DOHH2 (cell line): ENCODE measurements around the gene LARGE1.

Source experiments
- H3F3A ChIP-seq: fragments of 200-600 bp; sonication (generic), shearing (Covaris generic); 2 replicates; pipeline ENCODE4 v1.6.0; 2016; ENCODE audit warnings: antibody characterized with exemption, mild to moderate bottlenecking; ENCODE audit not compliant: control insufficient read depth, insufficient read depth
- H3K27ac ChIP-seq: fragments of 200-600 bp; sonication (generic); 2 replicates; pipeline ENCODE4 v1.5.1; 2014; ENCODE audit warnings: low read depth, mild to moderate bottlenecking, low read length, moderate library complexity
- H3K27me3 ChIP-seq: fragments of 200-600 bp; sonication (generic); 2 replicates; pipeline ENCODE4 v1.6.1; 2014; ENCODE audit warnings: mild to moderate bottlenecking, low read length, mixed read lengths; ENCODE audit not compliant: control insufficient read depth
- H3K36me3 ChIP-seq: fragments of 200-600 bp; sonication (generic); 2 replicates; pipeline ENCODE4 v1.6.1; 2014; ENCODE audit warnings: mild to moderate bottlenecking, low read length, moderate library complexity, mixed read lengths; ENCODE audit not compliant: control insufficient read depth
- H3K4me1 ChIP-seq: fragments of 200-600 bp; sonication (generic); 2 replicates; pipeline ENCODE4 v1.6.1; 2014; ENCODE audit warnings: mild to moderate bottlenecking, low read length, mixed read lengths; ENCODE audit not compliant: control insufficient read depth
- H3K4me2 ChIP-seq: fragments of 200-600 bp; sonication (generic); 2 replicates; pipeline ENCODE4 v1.6.0; 2014; ENCODE audit warnings: mild to moderate bottlenecking, low read length, moderate library complexity
- H3K4me3 ChIP-seq: fragments of 200-600 bp; sonication (generic); 2 replicates; pipeline ENCODE4 v1.5.1; 2014; ENCODE audit warnings: mild to moderate bottlenecking, low read length, mixed read lengths
- H3K79me2 ChIP-seq: fragments of 200-600 bp; sonication (generic); 2 replicates; pipeline ENCODE4 v1.6.1; 2014; ENCODE audit warnings: mild to moderate bottlenecking, low read length, mixed read lengths; ENCODE audit not compliant: control insufficient read depth
- H3K9me2 ChIP-seq: fragments of 200-600 bp; sonication (generic); replicated peaks from 2 replicates; pipeline ENCODE4 v1.6.1; 2014; ENCODE audit warnings: mild to moderate bottlenecking, low read length, mixed read lengths; ENCODE audit not compliant: control insufficient read depth
- H3K9me3 ChIP-seq: fragments of 200-600 bp; sonication (generic); 2 replicates; pipeline ENCODE4 v1.6.1; 2014; ENCODE audit warnings: antibody characterized with exemption, low read length, mixed read lengths; ENCODE audit not compliant: control insufficient read depth, insufficient read depth
- H4K20me1 ChIP-seq: fragments of 200-600 bp; sonication (generic); 2 replicates; pipeline ENCODE4 v1.6.0; 2014; ENCODE audit warnings: low read depth, mild to moderate bottlenecking, antibody characterized with exemption, low read length, moderate library complexity; ENCODE audit not compliant: control insufficient read depth, insufficient read depth
- EZH2phosphoT487 ChIP-seq: fragments of 200-600 bp; sonication (generic); IDR thresholded peaks from 2 replicates; pipeline ENCODE4 v1.6.1; 2017; ENCODE audit warnings: borderline replicate concordance, mild to moderate bottlenecking, antibody characterized with exemption, low read length, moderate library complexity, mixed read lengths
- TF ChIP-seq, protein P1 (sequence below): fragments of 200-600 bp; sonication (generic); IDR thresholded peaks from one replicate; pipeline ENCODE4 v1.5.1; 2014; ENCODE audit warnings: antibody characterized with exemption, mild to moderate bottlenecking, low read depth, low read length; ENCODE audit not compliant: poor library complexity, severe bottlenecking

LARGE1 gene

DNA sequence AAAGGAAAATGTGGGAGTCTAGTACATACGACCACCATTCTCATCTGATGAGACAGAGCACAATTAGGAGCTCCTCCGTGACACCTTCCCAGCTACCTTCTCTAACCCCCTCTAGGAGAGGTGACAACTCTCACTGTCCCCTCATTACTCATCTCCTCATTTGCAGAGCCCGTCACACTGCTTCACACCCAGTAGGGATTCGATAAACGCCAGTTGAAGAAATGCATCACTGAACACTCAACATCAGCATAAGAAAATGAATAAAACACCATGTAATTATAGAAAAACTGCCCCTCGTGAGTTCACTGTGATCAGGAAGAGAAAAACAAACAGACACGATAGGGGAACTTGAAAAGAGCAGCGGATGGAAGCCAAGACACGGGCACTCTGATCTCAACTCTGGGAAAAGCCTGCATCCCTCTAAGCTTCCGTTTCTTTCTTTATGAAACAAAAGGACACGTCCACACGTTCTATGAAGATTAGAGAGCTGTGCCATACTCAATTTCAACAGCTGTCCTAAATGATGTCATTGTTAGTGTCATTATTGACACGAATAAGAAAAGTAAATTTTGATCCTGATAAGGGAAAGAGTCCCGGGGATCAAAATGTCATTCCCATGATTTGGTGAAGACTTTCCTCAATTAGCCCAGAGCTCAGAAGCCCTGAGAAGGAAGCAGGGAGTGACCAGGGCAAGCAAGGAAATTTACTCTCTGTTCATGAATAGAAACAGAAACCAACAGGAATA lies 356.9 kb downstream of the LARGE1 start:
- Histone ChIP-seq H3K36me3 (no peaks in the 10 kb centered on the region), H3K9me3 (no peaks in the 10 kb centered on the region), H3K4me1 (peaks cover 55% of the 10 kb centered on the region), H3K4me2 (peak overlapping the region; percentile 51), H3F3A (no peaks in the 10 kb centered on the region; the same call in 1 of the 2 replicates), H3K9me2 (no peaks in the 10 kb centered on the region), H4K20me1 (no peaks in the 10 kb centered on the region), H3K27me3 (no peaks in the 10 kb centered on the region), H3K79me2 (no peaks in the 10 kb centered on the region), H3K27ac (no peak overlapping the region), H3K4me3 (peak overlapping the region; percentile 40)
- TF ChIP-seq, protein P1, sequence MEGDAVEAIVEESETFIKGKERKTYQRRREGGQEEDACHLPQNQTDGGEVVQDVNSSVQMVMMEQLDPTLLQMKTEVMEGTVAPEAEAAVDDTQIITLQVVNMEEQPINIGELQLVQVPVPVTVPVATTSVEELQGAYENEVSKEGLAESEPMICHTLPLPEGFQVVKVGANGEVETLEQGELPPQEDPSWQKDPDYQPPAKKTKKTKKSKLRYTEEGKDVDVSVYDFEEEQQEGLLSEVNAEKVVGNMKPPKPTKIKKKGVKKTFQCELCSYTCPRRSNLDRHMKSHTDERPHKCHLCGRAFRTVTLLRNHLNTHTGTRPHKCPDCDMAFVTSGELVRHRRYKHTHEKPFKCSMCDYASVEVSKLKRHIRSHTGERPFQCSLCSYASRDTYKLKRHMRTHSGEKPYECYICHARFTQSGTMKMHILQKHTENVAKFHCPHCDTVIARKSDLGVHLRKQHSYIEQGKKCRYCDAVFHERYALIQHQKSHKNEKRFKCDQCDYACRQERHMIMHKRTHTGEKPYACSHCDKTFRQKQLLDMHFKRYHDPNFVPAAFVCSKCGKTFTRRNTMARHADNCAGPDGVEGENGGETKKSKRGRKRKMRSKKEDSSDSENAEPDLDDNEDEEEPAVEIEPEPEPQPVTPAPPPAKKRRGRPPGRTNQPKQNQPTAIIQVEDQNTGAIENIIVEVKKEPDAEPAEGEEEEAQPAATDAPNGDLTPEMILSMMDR, result no peak
- no peak for TF ChIP-seq EZH2phosphoT487

DNA sequence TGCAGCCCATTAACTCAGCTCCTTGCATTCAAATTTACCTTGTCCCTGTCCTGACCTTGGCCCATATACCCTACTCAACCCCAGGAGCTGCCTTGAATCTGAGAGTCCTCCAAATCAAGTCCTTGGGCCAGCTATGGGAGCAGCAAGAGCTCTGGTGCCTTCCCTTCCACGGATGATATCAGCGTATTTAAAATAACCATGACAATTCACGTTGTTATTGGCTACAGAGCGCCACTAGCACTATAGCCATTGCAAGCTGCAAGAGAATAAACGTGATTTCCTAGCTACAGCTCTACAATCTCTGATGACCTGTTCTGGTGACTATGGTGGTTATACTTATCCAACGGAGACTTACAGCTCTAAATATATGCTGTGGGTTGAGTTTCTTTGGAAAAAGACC lies 357.8 kb downstream of the LARGE1 start:
- Histone ChIP-seq H3K36me3 (no peaks in the 10 kb centered on the region), H3K27me3 (no peaks in the 10 kb centered on the region), H3K79me2 (no peaks in the 10 kb centered on the region), H3F3A (no peaks in the 10 kb centered on the region; the same call in 1 of the 2 replicates), H3K9me2 (no peaks in the 10 kb centered on the region), H3K27ac (no peak overlapping the region), H3K9me3 (no peaks in the 10 kb centered on the region), H3K4me1 (peaks cover 46% of the 10 kb centered on the region), H3K4me3 (no peak overlapping the region), H3K4me2 (no peak overlapping the region), H4K20me1 (no peaks in the 10 kb centered on the region)
- TF ChIP-seq, protein P1, result no peak
- no peak for TF ChIP-seq EZH2phosphoT487

DNA sequence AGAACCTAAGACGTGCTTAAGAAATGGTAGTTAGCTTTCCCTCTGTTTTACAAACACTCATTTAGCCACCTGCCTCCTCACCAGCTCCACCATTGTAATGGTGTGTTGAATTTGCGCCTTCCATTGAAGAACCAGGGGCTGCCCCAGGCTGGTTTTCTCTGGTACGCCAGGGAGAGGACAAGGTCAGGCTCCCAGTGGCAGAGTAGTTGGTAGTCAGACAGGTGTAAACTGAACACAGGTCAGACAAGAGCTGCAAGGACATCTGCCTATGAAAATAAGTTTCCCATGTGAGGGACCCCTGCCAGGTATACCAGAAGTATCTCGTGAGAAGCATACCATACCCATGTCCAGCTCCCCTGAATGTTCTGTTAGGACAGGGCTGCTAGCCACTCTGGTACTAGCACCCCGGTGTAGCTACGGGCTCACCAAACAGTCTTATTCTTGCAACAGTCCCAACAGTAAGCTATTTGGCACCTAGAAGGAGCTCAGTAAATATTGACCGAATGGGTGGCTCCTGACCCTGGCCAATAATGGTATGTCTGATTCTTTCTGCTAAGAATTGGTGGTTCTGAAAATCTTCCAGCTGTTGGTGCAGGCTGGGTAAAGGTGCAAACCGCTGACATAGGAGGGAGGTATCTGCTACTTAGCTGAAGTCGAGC lies 359.0 kb downstream of the LARGE1 start:
- Histone ChIP-seq H3K4me3 (no peak overlapping the region), H4K20me1 (no peaks in the 10 kb centered on the region), H3K4me2 (no peak overlapping the region), H3K36me3 (no peaks in the 10 kb centered on the region), H3K27ac (no peak overlapping the region), H3K27me3 (no peaks in the 10 kb centered on the region), H3K4me1 (peaks cover 34% of the 10 kb centered on the region), H3F3A (no peaks in the 10 kb centered on the region; the same call in 1 of the 2 replicates), H3K79me2 (no peaks in the 10 kb centered on the region), H3K9me2 (no peaks in the 10 kb centered on the region), H3K9me3 (no peaks in the 10 kb centered on the region)
- no peak for TF ChIP-seq EZH2phosphoT487
- TF ChIP-seq, protein P1, result no peak
